Body of pancreas (tissue), 4 donors: ENCODE results near the gene SRRM3. TPM values are rescaled to one million over a fixed set of nuclear protein-coding genes. Genes with fewer than 3 reads are reported as not detected.
"Not testable (repeated sequence)": the region's sequence is repeated elsewhere in the genome, so short reads cannot be mapped to it uniquely, and the experiment has no call there.

ENCODE experiments used
- ATAC-seq: fragments of 150-250 bp; one replicate; pipeline ENCODE4 v1.9.1; 2016
- DNase-seq, 4 donors: peaks; one replicate each; pipeline ENCODE4 v3.0.0-alpha.2; 2019
- H3K27ac ChIP-seq, 4 donors: fragments of 200-600 bp; sonication (generic); 1 replicate in 3 of 4; 2 replicates in 1 of 4; pipeline versions ENCODE4 v1.5.1 to v1.6.1; 2016 to 2019; ENCODE audit warnings: mild to moderate bottlenecking in 1 of 4, mixed read lengths in 1 of 4, moderate library complexity in 1 of 4
- H3K27me3 ChIP-seq, 2 donors: fragments of 200-600 bp; sonication (generic); one replicate each; pipeline ENCODE4 v1.6.0; 2016; ENCODE audit warnings: mild to moderate bottlenecking in 1 of 2
- H3K36me3 ChIP-seq, 2 donors: fragments of 200-600 bp; sonication (generic); replicated peaks in 1 of 2; 2 replicates each; pipeline ENCODE4 v1.5.1; 2016; ENCODE audit warnings: low read depth in 2 of 2; ENCODE audit not compliant: insufficient read depth in 1 of 2
- H3K4me1 ChIP-seq: fragments of 200-600 bp; sonication (generic); one replicate; pipeline ENCODE4 v1.6.0; 2016
- H3K4me3 ChIP-seq, 2 donors: fragments of 200-600 bp; sonication (generic); 1 replicate in 1 of 2; 2 replicates in 1 of 2; pipeline ENCODE4 v1.5.1; 2016 to 2019
- H3K9me3 ChIP-seq, 3 donors: fragments of 200-600 bp; sonication (generic); 1 replicate in 2 of 3; 2 replicates in 1 of 3; pipeline ENCODE4 v1.5.1; 2016
- CTCF ChIP-seq, 7 experiments: fragments of 450-650 bp in 4 of 7; fragments of 200-600 bp in 3 of 7; sonication (generic) in 3 of 7; IDR thresholded peaks; one replicate each; pipeline ENCODE4 v1.5.1; 2016 to 2019; ENCODE audit warnings: antibody characterized with exemption in 7 of 7
- POLR2A ChIP-seq, 3 donors: fragments of 450-650 bp; IDR thresholded peaks; one replicate each; pipeline ENCODE4 v1.6.1; 2016; ENCODE audit warnings: antibody characterized with exemption in 3 of 3, mild to moderate bottlenecking in 2 of 3
- WGBS, 2 donors: methylation state at CpG; one replicate each; pipeline ENCODE4 v1.1.5; 2017; 5-methylcytosine and 5-hydroxymethylcytosine counted together
- intact Hi-C: fragments of 100-400 bp; cut with DNase I; formaldehyde crosslinking; loops from one replicate; pipeline ENCODE4 v1.15.1; 2023
- total RNA-seq, 2 donors: library from RNA; depleted of rRNA; stranded (reverse); fragments of >200 nt; gene quantifications; one replicate each; pipeline ENCODE4 v1.1.0, GENCODE V29; 2016

SRRM3 gene
- total RNA-seq, 2 donors from 2014 or later, result 3.4 to 13.8 TPM

DNA sequence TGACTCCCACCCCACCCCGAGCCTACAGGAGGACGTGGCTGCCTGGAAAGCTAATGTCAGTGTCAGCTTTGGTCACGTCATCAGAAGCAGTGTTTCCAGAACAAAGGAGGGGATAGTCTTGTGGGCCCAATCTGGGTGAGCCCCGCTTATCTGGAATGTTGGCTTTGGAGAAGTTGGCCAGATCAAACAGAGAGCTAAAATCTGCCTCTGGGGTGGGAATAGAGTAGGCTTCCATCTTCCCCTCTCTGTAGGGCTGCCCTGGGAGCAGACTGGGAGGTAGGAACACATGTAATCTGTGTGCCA lies 32.5 kb downstream of the SRRM3 start:
- Histone ChIP-seq H3K36me3 (no peaks in the 10 kb centered on the region), H3K4me1 (peaks cover 12% of the 10 kb centered on the region), H3K4me3 (no peak overlapping the region), H3K9me3 (no peaks in the 10 kb centered on the region), H3K27me3 (peaks cover 0 to 4% of the 10 kb centered on the region in 2 donors), H3K27ac (no peak overlapping the region)
- intact Hi-C loops, result no loop called here
- no peak for TF ChIP-seq POLR2A (IDR thresholded peaks at IDR 0.05)
- no peak for TF ChIP-seq CTCF (IDR thresholded peaks at IDR 0.05)
- ATAC-seq, result no peak
- DNase-seq, result no peak
- 63 to 64% methylated on average over 4 of the region's 4 CpGs for WGBS, 2 donors

DNA sequence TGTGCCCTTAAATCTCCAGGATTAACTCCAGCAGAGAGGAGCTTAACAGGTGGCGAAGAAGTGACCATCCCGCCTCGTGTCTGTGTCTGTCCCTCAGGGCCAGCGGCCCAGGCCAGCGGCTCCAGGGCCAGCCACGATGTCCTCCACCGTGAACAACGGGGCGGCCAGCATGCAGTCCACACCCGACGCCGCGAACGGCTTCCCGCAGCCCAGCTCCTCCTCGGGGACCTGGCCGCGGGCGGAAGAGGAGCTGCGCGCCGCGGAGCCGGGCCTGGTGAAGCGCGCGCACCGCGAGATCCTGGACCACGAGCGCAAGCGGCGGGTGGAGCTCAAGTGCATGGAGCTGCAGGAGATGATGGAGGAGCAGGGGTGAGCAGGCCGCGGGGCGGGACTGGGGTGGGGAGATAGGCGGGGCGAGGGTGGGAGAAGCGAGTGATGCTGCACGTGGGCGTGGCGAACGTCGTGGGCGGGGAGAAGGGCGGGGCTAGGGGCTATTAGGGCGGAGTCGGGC lies 33.3 kb downstream of the SRRM3 start:
- Histone ChIP-seq H3K27me3 (peaks cover 0 to 4% of the 10 kb centered on the region in 2 donors), H3K27ac (no peak overlapping the region), H3K4me1 (peaks cover 12% of the 10 kb centered on the region), H3K4me3 (no peak overlapping the region), H3K36me3 (no peaks in the 10 kb centered on the region), H3K9me3 (no peaks in the 10 kb centered on the region)
- DNase-seq (peak; percentile 59 to 78 (median 68)), ATAC-seq (peak; percentile 80)
- no peak for TF ChIP-seq CTCF (IDR thresholded peaks at IDR 0.05)
- 3 to 4% methylated on average over 14 to 48 of the region's 48 CpGs for WGBS, 2 donors
- intact Hi-C loops, result no loop called here

DNA sequence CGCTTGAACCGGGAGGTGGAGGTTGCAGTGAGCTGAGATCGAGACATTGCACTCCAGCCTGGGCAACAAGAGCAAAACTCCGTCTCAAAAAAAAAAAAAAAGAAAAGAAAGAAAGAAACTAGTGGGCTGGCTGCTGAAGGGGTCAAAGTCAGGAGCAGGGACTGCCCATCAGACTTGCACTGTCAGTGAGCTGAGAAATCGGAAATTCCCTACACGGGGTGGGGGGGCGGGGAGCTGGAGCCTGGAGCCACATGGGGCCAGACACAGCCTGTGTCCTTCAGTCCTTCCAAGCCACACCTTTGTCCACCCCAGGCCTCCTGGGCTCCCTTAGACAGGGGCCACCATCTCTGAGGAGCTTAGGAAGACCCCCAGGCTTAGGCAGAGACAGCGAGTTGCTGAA lies 34.5 kb downstream of the SRRM3 start:
- Histone ChIP-seq H3K27me3 (peaks cover 0 to 4% of the 10 kb centered on the region in 2 donors), H3K9me3 (no peaks in the 10 kb centered on the region), H3K4me3 (no peak overlapping the region), H3K27ac (no peak overlapping the region), H3K4me1 (peaks cover 12% of the 10 kb centered on the region), H3K36me3 (no peaks in the 10 kb centered on the region)
- intact Hi-C loops, result no loop called here
- ATAC-seq (no peak), DNase-seq (no peak)
- TF ChIP-seq CTCF (IDR thresholded peaks at IDR 0.05), result no peak
- no peak for TF ChIP-seq POLR2A (IDR thresholded peaks at IDR 0.05)
- WGBS, 2 donors, result 36 to 48% methylated on average over 4 to 7 of the region's 8 CpGs

DNA sequence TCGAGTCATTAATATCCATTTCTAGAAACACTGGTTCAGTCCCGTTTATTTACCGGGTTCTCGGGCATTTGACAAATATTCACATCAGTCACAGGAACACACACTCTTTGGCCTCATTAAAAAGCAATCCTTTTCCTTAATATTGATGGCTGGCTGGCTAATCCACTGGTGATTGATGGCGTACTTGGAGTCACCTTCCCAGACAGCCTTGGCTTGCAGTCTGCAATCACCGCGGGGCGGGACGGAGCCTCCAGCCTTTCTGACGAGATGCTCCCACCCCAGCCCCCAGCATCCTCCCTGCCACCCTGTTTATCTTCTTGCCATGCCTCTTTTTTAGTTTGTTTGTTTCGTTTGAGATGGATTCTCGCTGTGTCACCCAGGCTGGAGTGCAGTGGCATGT lies 36.6 kb downstream of the SRRM3 start:
- ATAC-seq, result no peak
- DNase-seq, result no peak
- no peak overlapping the region for H3K4me3 ChIP-seq
- intact Hi-C loops, result no loop called here
- H3K4me1 ChIP-seq, result peaks cover 12% of the 10 kb centered on the region
- H3K27me3 ChIP-seq, result peaks cover 0 to 4% of the 10 kb centered on the region in 2 donors
- no peak overlapping the region for H3K27ac ChIP-seq
- TF ChIP-seq CTCF (IDR thresholded peaks at IDR 0.05), result no peak
- no peak for TF ChIP-seq POLR2A (IDR thresholded peaks at IDR 0.05)
- whole genome bisulfite sequencing, 2 donors, result 8 to 9% methylated on average over 12 of the region's 12 CpGs
- H3K36me3 ChIP-seq, result no peaks in the 10 kb centered on the region
- H3K9me3 ChIP-seq, result no peaks in the 10 kb centered on the region

- Histone ChIP-seq H3K4me3 (no peak overlapping the region), H3K4me1 (peaks cover 6% of the 10 kb centered on the region), H3K9me3 (no peaks in the 10 kb centered on the region), H3K27me3 (no peaks in the 10 kb centered on the region), H3K36me3 (no peaks in the 10 kb centered on the region), H3K27ac (no peak overlapping the region)
- TF ChIP-seq CTCF (IDR thresholded peaks at IDR 0.05), result no peak
- no peak for TF ChIP-seq POLR2A (IDR thresholded peaks at IDR 0.05)
- 87% methylated on average over 5 of the region's 5 CpGs for WGBS, 2 donors
- ATAC-seq (no peak), DNase-seq (no peak)
- intact Hi-C loops, result loop anchor here (10.0 kb wide), 1 partner anchor 46 kb away; no protein-coding TSS in a partner anchor
Observed at GRCh38 chr7:76241141-76241540, 39.4 kb downstream of the SRRM3 start.

DNA sequence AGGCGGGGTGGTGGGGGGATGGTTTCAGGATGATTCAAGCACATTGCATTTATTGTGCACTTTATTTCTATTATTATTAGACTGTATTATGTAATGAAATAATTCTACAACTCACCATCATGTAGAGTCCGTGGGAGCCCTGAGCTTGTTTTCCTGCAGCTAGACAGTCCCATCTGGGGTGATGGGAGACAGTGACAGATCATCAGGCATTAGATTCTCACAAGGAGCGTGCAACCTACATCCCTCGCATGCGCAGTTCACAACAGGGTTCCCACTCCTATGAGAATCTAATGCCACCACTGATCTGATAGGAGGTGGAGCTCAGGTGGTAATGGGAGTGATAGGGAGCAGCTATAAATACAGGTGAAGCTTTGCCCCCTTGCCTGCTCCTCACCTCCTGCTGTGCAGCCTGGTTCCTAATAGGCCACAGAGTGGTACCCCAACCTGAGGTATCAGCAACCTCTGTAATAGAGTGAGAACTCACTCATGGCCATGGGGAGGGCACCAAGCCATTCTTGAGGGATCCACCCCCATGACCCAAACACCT lies 40.9 kb downstream of the SRRM3 start:
- not testable (repeated sequence) for H3K4me3 ChIP-seq, H3K27me3 ChIP-seq, DNase-seq, H3K9me3 ChIP-seq, ATAC-seq, H3K27ac ChIP-seq, H3K4me1 ChIP-seq, H3K36me3 ChIP-seq
- 84 to 93% methylated on average over 5 of the region's 5 CpGs for WGBS, 2 donors
- intact Hi-C loops, result loop anchor here (10.0 kb wide), 1 partner anchor 48 kb away; no protein-coding TSS in a partner anchor
